VCaP (cell line): ENCODE results near the gene ACSM2B.
A peak's percentile ranks its signal among the peaks of the same experiment; 100 is the strongest.
"Not testable (repeated sequence)": the region's sequence is repeated elsewhere in the genome, so short reads cannot be mapped to it uniquely, and the experiment has no call there.

Source experiments
- H3K27ac ChIP-seq: fragments of 450-650 bp; 2 replicates; pipeline ENCODE4 v1.5.1; 2017
- TF ChIP-seq, protein P1 (sequence below): fragments of 450-650 bp; conservative IDR thresholded peaks from 2 replicates; pipeline ENCODE4 v1.5.1; 2017; ENCODE audit warnings: mild to moderate bottlenecking, moderate library complexity

Gene ACSM2B

DNA sequence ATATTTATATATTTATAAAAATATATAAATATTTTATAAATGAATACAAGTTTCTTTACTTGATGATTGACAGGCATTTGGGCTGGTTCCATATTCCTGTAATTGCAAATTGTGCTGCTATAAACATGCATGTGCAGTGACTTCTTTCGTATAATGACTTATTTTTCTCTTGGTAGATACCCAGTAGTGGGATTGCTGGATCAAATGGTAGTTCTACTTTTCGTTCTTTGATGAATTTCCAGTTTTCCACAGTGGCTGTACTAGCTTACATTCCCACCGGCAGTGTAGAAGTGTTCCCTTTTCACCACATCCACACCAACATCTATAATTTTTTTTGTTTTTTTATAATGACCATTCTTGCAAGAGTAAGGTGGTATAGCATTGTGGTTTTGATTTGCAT is 7.8 kb downstream of the ACSM2B start:
- H3K27ac ChIP-seq: no peak overlapping the region
- TF ChIP-seq, protein P1, sequence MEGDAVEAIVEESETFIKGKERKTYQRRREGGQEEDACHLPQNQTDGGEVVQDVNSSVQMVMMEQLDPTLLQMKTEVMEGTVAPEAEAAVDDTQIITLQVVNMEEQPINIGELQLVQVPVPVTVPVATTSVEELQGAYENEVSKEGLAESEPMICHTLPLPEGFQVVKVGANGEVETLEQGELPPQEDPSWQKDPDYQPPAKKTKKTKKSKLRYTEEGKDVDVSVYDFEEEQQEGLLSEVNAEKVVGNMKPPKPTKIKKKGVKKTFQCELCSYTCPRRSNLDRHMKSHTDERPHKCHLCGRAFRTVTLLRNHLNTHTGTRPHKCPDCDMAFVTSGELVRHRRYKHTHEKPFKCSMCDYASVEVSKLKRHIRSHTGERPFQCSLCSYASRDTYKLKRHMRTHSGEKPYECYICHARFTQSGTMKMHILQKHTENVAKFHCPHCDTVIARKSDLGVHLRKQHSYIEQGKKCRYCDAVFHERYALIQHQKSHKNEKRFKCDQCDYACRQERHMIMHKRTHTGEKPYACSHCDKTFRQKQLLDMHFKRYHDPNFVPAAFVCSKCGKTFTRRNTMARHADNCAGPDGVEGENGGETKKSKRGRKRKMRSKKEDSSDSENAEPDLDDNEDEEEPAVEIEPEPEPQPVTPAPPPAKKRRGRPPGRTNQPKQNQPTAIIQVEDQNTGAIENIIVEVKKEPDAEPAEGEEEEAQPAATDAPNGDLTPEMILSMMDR: no peak

DNA sequence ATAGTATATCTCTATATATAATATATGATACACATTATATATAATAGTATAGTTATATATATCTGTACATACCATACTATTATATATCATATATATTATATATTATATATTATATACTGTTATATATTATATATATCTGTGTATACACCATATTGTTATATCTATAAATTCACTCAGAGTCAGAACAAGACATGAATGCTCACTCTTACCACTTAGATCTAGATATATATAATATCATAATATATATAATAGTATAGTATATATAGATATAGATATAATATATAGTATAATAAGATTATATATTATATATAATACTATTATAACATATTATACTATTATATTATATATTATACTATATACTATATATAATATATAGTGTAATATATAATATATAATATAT is 9.3 kb downstream of the ACSM2B start:
- TF ChIP-seq, protein P1: no peak
- H3K27ac ChIP-seq: no peak overlapping the region

DNA sequence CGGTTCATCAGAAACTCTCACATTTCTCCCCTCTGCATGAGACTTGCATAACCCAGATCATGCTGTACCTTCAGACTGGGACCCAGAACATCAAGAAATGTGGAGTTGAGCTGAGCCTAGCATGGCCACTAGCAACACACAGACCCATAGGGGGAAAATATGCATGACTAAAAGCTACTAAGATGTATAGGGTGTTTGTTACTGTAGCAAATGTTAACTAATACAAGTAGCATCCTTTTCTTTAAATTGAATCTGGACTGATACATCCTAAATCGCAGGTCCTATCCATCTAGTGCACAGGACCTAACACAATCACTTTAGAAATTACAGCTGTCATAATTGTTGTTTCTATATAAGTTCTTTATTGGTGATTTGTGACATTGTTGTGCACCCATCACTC is 10.8 kb downstream of the ACSM2B start:
- not testable (repeated sequence) for H3K27ac ChIP-seq

DNA sequence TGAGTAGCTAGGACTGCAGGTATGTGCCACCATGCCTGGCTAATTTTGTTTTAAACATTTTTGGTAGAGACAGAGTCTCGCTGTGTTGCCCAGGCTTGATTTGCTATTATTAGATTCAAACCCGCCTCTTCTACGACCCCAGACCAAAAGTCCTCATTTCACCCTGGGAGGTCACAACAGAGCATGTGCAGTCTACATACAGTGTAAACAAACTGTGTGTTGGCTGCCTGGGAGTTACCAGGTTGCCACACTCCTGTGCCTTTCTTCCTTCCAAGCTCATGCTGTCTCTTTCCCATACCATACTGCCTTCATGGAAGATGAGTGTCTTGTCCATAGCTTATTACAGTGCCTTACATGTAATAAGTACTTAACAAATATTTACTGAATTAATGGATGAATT is 11.9 kb downstream of the ACSM2B start:
- not testable (repeated sequence) for H3K27ac ChIP-seq

DNA sequence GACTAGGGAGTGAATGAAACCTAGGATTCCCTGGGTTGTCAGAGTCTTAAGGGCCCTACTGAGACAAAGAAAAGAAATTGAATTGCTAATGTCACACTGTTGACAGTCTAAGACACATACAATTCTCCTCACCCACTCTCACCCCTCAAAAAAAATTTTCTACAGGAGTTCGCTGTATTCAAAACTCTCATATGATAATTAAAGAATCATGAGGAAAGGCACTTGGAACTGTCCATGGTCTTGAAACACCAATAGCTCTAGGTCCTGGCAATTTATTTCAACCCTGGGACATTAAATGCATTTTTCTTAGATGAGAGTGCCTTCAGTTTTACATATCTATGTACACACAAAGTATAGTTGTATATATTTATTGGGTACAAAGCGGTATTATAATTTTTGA is 20.5 kb downstream of the ACSM2B start:
- H3K27ac ChIP-seq: not testable (repeated sequence)

DNA sequence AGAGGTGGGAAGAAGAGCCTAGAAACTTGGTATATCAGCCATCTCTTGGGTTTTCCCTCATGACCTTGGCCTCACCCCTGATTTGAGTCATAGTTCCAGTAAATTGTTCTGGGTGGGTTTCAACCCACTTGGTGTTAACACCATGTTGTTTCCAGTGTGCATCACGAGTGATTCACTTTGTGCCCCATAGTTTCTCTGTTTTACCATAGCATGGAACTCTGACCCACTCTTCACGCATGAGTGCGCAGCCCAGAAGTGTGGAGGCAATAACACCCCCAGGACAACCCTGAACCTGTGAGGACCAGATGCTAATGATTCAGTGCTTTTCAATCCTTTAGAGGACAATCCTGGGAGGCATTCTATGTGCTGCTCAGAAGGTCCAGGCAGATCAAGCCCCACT is 21.5 kb downstream of the ACSM2B start:
- not testable (repeated sequence) for H3K27ac ChIP-seq

DNA sequence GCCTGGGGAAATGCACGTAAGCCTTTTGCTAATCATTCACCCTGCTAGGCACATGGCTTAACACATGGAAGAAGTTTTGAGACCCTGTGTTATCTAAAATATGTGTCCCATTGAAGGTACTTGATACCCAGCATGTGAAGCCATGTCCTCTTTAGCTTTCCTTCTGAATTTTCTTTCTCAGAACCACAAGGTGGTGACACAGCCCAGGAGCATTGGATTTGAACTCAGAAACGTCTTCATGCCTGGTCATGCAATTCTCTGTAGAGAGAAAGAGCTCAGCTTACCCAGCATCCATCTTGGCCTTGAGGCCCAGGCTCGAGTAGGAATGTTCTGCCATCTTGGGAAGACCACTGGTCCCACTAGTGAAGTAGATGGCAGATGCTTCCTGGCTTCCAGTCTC is 22.7 kb downstream of the ACSM2B start:
- TF ChIP-seq, protein P1: peak; percentile 17; the same call in 1 of the 2 replicates
- H3K27ac ChIP-seq: not testable (repeated sequence)

DNA sequence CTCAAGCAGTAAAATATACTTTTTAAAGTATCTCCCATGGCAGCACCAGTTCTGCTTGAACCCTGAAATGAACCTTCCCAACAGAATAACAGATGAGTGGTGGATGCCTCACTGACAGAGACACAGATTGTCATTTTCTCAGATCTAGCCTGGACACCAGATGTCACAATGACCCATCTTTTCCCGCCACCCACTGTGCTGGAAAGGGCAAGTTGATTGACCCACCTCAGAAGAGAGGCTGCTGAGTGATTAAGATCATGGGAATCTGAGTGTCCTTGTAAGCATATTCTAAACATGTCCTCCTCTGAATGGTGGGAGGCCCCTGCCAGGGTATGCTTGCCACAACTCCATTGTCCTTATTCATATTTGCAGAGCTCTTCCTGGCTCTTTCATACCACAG is 29.2 kb downstream of the ACSM2B start:
- H3K27ac ChIP-seq: not testable (repeated sequence)

DNA sequence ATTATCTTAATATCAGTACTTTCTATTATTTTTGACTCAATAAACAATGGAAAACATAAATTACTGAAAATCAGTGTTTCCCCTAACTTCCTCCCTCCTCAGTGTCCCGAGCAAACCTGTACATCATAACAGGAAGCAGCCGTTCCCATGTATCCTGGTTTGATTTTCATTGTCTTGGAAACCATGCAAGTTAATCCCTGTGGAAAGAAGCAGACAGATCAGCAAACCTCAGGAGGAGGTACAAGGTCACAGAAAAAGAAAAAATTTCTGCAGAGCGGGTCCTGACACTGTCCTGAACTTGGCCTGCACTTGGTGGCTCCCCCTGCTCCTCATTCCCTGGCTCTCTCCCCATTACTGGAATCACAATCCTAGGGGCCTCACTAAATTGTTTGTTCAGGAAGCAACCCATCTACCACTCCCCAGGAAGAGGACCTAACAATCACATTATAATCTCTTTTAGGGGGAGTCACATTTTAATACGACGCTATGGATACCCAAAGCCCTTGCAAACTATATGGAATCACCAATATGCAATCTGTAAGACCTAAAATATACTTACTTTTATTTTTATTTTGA is 29.8 kb downstream of the ACSM2B start:
- not testable (repeated sequence) for H3K27ac ChIP-seq

DNA sequence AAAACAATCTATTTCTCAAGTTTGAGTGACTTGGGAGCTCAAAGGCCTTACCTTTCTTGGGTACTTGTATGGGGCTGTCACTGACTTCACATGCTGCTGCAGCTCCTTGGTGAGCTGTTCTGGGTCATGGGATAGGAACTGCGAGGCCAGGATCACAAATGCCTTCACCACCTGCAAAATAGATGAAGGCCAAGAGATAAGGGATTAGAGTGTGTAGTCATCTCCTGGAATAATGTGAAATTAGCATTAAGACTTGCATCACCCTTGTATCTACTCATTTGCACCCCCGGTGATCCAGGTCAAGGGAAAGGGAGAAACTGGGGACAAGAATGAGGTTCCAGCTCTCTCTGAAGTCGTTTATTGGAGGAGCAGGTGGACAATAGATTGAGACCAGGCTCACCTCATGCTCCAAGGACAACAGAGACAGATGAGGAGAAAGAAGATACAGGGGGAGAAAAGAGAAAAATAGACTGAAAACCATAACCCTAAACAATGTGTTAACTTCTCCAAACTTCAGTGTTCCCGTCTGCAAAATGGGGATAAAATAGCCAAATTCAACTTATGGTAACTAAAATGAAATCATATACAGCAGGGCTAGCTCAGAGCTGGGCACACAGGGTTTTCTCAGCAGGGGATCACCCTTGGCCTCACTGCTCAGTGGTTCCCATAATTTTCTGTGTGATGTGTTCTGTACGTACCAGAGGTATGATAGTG is 35.4 kb downstream of the ACSM2B start:
- not testable (repeated sequence) for H3K27ac ChIP-seq

DNA sequence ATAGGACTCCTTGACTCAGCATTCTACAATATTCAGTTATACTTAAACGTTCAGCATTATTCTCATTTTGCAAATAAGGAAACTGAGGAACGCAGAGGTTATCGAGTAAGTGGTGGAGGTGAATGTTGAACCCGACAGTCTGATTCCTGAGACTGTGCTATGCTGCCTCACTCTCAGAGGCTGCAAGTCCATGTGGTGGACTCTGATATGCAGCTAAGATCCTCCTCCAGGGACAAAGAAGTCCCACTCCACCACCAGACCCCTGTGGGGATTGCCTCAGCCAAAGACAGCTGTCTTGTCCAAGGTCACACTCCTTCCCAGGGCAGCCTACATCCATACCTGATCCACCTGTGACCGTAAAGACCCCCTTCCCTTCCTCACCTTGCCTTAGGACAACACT is 37.5 kb downstream of the ACSM2B start:
- TF ChIP-seq, protein P1: no peak
- H3K27ac ChIP-seq: no peak overlapping the region

DNA sequence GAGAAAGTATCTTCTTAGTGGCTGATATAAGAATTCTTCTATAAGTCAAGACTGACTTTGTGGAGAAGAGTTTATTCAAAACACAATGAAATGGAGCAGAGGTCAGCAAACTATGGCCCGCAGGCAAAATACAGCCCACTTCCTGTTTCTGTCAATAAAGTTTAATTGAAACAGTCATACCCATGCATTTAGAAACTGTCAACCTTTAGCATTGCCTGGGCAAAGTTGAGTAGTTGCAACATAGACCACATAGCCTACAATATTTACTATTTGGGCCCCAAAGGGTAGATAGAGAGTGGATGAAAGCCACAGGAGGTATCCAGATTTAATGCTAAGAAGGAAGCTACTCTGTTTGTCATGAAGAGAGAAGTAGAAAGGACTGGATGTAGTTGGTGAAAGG is 38.0 kb downstream of the ACSM2B start:
- TF ChIP-seq, protein P1: no peak
- no peak overlapping the region for H3K27ac ChIP-seq

DNA sequence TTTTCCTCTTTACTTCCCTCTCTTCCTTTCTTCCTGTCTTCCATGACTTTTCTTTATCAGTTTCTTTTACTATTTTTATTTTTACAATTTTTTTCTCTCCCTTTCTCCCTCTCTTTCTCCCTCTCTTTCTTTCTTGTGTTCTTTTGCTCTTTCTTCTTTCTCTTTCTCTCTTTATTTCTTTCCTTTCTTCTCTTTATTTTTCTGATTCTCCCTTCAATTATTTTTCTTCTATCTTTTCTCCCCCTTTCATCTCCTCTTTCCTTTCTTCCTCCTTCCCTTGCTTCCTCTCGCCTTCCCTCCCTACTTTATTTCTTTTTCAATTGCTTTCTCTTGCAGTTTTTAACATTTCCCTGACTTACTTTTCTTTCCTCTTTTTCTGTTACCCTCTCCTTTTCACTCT is 39.5 kb downstream of the ACSM2B start:
- H3K27ac ChIP-seq: not testable (repeated sequence)

DNA sequence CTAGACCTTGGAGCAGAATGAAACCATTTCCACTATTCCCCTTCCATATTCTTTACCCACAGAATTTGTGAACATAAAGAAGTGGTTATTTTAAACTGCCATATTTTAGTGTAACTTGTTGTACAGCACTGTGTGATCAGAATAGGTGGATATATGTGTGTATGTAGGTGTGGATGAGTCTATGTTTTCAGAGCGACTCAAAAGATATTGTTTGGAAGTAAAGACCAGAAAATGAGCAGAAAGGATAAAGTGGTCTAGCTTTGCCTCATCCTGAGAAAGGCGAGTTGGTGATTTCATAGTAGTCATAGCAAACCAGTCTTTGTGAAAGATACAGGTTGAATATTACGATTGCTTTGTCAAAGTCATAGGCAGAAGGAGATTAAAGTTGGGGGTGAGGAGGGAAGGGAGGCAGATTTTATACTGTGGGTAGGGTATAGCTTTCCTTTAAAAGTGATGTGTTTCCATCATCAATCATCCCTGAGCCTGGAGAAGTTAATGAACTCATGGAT is 43.8 kb downstream of the ACSM2B start:
- H3K27ac ChIP-seq: not testable (repeated sequence)

DNA sequence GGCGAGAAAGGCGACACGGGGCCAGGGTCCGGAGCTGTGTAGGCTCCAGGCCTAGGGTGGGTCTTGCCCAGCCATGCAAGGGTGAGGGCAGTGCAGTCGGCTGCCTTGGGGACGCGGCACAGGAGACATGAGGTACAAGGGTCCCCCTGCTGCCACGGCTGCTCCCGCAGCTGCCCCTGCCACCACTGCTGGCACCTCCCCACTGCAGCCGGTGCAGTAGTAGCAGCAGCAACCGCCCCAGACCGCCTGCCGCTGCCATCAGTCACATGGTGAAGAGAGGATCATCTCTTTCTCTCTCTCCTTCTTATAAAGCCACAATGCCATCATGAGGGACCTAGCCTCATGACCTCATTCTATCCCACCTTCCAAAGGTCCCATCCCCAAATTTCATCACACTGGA is 44.4 kb downstream of the ACSM2B start:
- not testable (repeated sequence) for H3K27ac ChIP-seq
